Measurements from ENCODE around the gene DAGLB.
"Not testable (repeated sequence)": the region's sequence is repeated elsewhere in the genome, so short reads cannot be mapped to it uniquely, and the experiment has no call there.

DAGLB gene

GRCh38 chr7:6460303-6460702, 12.5 kb upstream of the DAGLB start:
- no peak for DNase-seq

GRCh38 chr7:6458676-6459075, 10.9 kb upstream of the DAGLB start:
- DNase-seq: not testable (repeated sequence)

- DNase-seq: no peak
Observed at GRCh38 chr7:6453734-6454133, 6.0 kb upstream of the DAGLB start.

GRCh38 chr7:6451224-6451705, 3.5 kb upstream of the DAGLB start:
- no peak for DNase-seq

- not testable (repeated sequence) for DNase-seq
Observed at GRCh38 chr7:6450591-6450990, 2.8 kb upstream of the DAGLB start.

- DNase-seq: not testable (repeated sequence)
Observed at GRCh38 chr7:6449884-6450283, 2.1 kb upstream of the DAGLB start.

- DNase-seq: no peak
Observed at GRCh38 chr7:6448943-6449543, 1.3 kb upstream of the DAGLB start.

- peak; percentile 47 to 68 for DNase-seq
Observed at GRCh38 chr7:6446838-6447580, 745 bp downstream of the DAGLB start.

- DNase-seq: peak in 1 of 2 experiments; percentile 41
Observed at GRCh38 chr7:6444516-6445269, 3.1 kb downstream of the DAGLB start.

- no peak for DNase-seq
Observed at GRCh38 chr7:6443372-6443941, 4.3 kb downstream of the DAGLB start.

- DNase-seq: no peak
Observed at GRCh38 chr7:6442114-6442513, 5.6 kb downstream of the DAGLB start.

GRCh38 chr7:6440381-6440780, 7.4 kb downstream of the DAGLB start:
- DNase-seq: no peak

GRCh38 chr7:6438427-6438826, 9.3 kb downstream of the DAGLB start:
- peak in 1 of 2 experiments; percentile 52 for DNase-seq

GRCh38 chr7:6437251-6437650, 10.5 kb downstream of the DAGLB start:
- no peak for DNase-seq

- no peak for DNase-seq
Observed at GRCh38 chr7:6436385-6436685, 11.4 kb downstream of the DAGLB start.

- DNase-seq: peak; percentile 80 to 81
Observed at GRCh38 chr7:6435486-6436384, 12.0 kb downstream of the DAGLB start.

- no peak for DNase-seq
Observed at GRCh38 chr7:6433784-6434615, 13.8 kb downstream of the DAGLB start.

- DNase-seq: no peak
Observed at GRCh38 chr7:6432781-6433180, 15.0 kb downstream of the DAGLB start.

GRCh38 chr7:6430974-6431373, 16.8 kb downstream of the DAGLB start:
- no peak for DNase-seq

GRCh38 chr7:6430271-6430940, 17.3 kb downstream of the DAGLB start:
- DNase-seq: no peak

GRCh38 chr7:6425948-6426347, 21.8 kb downstream of the DAGLB start:
- no peak for DNase-seq

Measured in NCI-H2081 (cell line).